T-helper 1 cell treated with Interleukin-12 subunit alpha and Interleukin-12 subunit beta and Interleukin-4 antibody, amounts not matched to agents 30 ng/mL and 1 ng/mL, for 36 hours (primary cell): ENCODE data around the gene RAD51B. TPM values are rescaled to one million over a fixed set of nuclear protein-coding genes. Genes with fewer than 3 reads are reported as not detected.

Experiments
- intact Hi-C: fragments of 100-400 bp; cut with micrococcal nuclease; formaldehyde crosslinking; loops from one replicate; pipeline ENCODE4 v1.15.1; 2024
- total RNA-seq: library from RNA; stranded (reverse); gene quantifications from 2 replicates; pipeline ENCODE4 v1.2.3, GENCODE V29; 2022

RAD51B gene
- total RNA-seq, 1 donor from 2014 or later = 24.4 TPM

DNA sequence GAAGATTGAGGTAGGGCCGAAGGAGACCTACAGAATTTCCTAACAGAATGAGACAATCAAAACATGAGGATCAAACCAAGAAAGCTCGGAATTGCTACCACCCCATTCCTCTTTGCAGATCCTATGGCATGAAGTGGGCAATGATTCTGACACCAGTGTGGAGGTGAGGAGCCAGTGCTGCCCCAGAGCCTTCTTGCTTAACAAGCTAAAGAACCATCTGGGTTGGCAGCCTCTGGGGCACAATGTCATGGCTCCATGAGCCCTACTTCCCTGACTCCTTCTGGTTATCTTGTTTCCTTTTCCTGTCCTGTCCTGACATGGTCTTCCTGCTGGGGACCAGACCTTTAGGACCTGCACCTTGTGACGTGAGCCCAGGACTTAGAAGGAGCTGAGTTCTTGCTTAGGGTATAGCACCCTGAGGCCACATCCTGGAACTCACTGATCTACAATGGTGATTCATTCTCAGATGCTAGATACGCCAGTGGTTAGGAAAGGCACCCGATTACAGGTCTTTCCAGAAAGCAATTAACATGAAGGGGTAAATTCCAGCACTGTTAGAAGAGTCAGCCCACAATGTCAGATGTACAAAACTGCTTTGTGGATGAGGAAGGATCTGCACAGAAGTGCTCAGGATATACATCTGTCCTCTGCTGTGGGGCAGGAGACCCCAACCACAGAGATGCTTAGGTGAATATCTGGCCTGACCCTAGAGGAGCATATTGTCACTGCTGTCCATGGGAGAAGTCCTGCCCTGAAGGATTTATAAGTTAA, 649.0 kb downstream of the RAD51B start:
- intact Hi-C loops = loop anchor here (1.0 kb wide), 1 partner anchor 16 kb away; no protein-coding TSS in a partner anchor

DNA sequence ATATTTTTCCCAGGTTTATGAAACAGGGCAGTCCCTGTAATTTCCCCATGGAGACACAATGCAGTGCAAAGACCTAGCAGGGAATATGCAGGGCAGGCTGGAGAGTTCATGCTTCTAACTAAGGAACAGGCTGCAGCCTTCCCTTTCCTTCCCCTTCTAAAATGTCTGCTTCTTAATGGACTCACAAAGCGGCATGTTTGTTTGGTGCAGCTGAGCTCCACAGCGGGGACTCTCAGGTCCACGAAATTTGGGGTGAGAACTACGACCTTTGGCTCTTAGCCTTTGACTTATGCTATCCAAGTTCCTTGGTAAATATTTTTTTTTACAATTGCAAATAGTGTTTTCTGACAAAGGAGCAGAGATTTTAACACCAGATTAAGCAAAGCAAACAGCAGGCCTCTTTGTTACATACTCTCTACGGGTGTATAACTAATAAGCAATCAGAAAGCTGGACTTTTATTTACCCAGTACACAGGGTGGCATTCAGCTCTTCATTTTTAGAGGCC, 649.7 kb downstream of the RAD51B start:
- intact Hi-C loops = no loop called here

DNA sequence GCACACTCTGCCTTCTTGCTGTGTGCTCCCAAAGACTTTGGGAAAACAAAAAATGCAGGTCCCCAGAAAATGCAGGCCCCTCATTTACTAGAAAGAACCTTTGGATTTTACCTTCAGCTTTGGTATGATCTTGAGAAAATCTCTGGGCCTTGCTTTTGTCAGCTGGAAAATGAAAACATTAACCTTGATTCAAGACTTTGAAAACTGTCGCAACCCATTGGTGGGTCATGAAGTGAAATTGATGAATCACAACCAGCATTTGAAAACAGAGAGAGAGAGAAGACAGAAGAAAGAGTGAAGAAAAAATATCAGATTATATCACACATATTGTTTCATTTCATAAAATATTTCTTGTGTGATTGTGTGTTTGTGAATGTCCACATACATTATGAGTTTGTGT, 650.8 kb downstream of the RAD51B start:
- intact Hi-C loops = no loop called here

DNA sequence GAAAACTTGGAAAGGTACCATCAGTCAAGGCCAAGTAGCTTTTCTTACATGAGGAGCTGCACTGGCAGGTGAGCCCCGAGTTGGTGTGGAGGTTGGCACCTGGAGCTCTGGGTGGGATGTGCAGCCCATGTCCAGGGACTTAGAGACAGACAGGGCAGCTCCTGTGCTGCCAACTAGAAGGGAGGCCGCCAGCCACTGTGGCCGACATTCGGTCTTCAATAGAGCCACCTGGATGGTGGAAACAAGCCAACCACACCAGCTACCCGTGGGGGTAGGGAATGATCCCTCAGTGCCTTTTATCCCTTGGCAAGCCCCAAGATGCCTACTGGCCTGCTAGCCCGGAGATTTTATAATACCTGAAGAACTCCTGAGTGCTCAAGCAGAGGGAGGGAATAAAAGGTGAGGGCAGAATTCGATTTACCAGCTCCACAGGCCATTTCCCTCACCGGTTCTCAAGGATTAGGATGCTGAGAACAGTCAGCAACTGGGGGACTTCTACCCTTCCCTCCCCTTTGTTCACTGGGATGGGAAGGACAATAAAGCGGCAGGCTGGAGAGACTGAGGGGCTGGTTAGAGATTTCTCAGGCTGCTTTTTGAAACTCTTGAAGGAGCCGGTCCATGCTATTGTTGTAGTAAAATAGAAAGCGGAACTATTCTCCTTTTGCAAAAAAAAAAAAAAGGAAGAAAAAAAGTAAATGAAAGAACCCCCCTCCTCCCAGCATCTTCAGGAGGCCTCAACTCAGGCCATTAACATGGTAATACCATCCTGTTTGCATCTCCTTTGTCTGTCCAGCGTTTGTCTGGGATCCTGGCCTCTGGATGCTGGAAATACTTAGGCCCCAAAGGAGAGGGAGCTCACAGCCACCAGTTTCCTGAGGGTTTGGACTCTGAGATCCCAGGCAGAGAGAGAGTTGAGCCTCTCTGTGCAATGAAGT, 651.7 kb downstream of the RAD51B start:
- intact Hi-C loops = no loop called here

DNA sequence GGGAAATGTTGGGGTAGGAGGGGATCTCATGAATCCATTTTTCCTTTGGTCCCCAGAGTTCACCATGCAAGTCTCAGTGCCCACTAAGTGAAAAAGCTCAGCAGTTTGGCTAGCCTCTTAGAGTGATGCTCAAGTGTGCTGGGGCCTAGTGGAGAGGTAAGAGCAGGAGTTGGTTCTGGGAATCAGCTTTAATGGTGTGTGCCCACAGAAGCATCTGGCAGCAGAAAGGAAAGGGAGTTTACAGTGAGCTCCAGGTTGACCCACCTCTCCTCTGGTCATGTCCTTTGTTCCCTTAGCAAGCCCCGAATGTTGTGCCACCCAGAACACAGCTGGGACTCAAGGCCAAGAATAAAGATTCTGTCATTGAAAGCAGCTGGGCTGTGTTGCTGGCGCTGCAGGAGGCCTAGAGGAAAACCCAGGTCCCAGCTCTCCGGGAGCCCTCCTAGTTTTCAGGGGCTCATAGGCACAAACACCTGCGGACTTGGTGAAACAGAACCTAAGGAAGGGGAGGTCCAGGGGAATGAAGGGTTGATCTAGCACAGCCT, 652.5 kb downstream of the RAD51B start:
- intact Hi-C loops = no loop called here

DNA sequence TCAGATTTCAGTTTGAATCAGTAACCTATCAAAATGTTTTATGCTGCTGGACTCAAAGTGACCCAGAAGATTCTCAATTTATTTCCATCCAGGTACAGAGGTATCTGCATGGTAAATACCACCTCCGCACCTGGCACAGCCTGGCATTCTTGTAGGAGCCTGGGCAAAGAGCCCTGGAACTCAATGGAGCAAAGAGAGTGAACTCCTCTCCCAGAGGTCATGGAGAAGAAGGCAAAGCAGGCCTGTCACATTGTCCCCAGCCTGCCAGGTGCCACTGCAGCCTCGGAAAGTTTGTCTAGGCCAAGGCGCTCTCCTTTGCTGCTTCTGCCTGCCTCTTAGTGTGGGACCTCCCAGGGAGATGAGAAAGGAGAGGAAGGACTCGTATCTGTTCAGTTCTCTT, 653.5 kb downstream of the RAD51B start:
- intact Hi-C loops = no loop called here

DNA sequence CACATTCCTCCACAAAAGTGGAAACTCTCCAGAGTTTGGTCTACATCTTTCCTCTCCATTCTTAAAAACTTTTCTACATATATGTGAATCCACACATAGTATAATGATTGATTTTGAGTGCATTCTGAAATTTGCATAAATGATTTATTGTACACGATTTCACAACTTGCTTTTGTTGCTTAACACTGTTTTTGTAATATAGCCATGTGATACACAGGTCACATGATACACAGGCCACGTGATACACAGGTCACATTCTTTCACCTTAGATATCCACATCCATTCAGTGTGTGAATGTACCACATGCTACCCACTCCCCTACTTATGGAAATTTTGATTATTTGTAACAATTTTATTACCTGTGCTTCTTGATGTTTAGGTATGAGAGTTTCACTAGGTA, 654.2 kb downstream of the RAD51B start:
- intact Hi-C loops = no loop called here

DNA sequence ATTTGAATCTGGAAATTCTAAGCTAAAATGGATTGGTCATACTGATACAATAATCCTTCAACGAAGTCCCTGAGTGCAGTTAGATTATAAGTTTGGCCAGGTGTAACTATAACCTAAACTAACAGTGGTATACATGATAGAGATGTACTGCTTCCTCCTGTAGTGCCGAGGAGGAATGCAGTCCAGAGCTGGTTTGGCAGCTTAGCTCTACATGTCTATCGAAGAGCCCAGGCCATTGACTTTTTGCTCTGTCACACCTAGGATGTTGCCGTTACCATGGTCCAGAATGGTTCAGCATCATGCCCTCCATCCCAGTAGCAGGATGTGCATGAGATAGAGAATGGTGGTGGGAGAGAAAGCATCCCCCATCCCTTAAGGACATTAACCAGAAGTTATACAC, 655.2 kb downstream of the RAD51B start:
- intact Hi-C loops = no loop called here

DNA sequence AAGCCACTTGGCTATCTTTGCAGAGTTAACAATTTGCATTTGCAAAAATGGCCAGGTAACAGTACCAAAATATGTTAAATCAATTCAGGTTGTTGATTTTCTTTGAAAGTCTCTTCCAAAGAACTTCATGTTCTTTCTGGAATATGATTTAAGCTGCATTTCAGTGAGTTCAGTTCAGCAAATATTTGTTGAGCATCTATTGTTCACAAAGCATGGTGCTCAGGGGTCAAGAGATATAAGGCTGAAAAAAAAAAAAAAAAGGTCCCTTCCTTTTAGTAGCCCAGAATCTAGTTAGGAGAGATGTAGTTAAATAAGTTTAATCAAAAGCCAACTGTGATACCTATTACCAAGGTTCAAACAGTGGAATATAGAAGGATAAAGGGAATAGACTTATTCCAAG, 656.2 kb downstream of the RAD51B start:
- intact Hi-C loops = no loop called here

DNA sequence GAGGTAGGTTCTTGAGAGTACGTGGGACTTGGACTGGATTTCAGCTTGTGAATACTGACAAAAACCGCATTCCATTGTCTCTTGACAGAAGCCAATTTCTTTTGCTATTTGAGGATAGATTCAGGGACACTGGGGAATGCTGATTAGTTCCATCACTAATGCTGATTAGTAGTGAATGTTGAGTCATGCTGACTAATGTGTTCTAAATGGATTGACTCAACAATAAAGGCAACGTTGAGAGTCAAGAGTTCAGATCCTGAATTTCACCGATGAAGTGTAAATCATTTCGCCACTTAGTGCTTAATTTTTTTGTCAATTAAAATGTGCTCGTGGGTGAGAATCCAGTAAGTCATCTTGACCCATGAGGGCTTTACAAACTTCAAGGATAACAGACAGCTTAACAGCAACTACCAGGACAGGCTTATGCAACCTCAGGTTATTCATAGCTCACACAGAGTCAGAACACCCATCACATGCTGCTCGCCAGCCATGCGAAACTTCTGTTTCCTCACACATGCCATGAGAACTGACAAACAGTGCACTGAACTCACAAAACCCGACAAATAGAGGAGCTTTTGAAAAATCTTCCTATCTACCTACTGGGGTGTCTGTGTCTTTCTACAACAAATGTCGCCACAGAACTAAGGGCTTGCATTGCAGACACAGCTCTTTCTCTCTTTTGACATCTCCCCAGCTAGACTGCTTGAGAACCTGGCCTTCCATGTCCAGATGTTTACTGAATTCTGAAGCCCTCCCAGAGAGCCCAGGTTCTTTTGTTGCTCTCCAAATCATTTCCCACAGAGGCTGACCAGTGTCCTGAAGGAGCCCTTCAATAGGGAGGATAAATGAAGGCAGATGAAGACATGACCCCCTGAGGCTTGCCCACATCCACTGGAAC, 656.9 kb downstream of the RAD51B start:
- intact Hi-C loops = no loop called here

DNA sequence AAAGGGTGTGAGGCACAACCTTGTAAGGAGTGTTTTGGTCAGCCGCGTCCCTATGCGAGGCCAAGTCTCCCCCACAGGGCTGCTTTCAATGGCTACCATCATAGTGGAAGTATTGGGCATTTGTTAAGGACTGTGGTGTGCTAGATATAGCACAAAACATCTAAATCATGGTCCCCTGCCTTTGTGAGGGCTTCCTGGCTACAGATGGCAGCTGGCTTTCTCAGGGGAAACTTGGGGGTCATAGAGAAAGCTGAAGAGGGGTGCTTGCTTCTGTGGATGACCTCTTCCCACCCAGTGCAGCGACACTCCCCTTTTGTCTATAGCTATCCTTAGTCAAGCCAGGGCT, 657.5 kb downstream of the RAD51B start:
- intact Hi-C loops = no loop called here

DNA sequence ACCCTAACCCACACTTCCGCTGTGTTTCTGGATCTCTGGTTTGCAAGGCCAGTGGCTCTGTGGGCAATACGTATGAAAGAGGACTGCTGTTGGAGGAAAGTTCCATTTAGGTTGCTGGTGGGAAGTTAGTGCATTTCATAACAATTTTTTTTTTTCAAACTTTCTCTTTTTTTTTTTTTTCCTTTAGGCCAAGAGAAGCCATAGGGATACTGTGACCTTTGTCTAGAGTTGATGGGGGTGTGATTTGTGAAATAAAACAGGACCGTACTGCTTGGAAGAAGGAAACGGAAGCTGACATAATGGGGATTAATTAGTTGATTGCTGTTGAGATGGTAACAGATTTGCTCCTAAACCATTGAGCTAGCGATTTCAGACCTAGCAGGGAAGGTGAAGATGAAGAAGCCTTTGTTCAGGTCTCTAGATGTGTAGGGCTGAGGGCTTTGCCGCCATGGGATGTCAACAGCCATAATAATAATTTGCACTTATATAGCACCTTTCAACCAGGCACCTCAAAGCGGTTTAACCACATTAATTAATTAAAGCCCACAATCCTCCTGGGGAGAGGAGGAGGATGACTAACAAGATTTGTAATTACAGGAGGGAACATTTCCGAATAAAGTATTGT, 658.0 kb downstream of the RAD51B start:
- intact Hi-C loops = no loop called here

DNA sequence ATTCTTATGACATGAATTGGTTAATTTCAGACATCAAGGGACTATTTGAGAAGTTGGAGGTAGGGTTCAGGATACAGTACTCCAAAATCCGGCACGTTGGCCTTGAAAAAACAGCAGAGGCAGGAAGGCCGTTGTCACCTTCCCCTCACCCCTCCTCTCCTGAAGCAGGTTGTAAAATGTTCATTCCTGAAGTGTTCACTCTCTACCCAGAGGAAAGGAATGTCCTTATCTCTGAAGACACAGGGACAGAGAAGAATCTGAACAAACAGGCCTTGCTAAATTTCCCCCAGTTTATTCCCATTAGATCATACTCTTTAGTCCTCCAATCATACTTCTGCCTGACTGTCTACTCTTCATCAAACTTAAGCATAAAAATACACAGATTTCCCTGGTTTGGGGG, 659.7 kb downstream of the RAD51B start:
- intact Hi-C loops = no loop called here

DNA sequence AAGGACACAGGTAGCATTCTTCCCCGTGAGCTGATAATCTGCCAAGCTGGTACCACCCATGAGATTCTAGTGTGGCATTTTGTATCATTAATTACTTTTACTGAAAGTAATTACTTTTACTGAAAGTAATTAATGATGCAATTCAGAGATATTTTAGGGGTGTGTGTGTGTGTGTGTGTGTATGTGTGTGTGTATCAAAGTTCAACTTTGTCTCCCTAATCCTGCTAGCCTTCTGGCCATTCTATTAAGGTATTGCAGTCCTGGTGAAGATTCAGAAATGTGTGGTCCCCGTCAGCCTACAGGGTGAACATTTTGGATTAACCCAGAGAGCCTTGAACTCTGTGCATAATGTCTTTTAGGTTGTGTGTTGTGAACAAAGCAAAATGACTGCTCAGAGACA, 662.4 kb downstream of the RAD51B start:
- intact Hi-C loops = loop anchor here (5.0 kb wide), 1 partner anchor 200 kb away; no protein-coding TSS in a partner anchor

DNA sequence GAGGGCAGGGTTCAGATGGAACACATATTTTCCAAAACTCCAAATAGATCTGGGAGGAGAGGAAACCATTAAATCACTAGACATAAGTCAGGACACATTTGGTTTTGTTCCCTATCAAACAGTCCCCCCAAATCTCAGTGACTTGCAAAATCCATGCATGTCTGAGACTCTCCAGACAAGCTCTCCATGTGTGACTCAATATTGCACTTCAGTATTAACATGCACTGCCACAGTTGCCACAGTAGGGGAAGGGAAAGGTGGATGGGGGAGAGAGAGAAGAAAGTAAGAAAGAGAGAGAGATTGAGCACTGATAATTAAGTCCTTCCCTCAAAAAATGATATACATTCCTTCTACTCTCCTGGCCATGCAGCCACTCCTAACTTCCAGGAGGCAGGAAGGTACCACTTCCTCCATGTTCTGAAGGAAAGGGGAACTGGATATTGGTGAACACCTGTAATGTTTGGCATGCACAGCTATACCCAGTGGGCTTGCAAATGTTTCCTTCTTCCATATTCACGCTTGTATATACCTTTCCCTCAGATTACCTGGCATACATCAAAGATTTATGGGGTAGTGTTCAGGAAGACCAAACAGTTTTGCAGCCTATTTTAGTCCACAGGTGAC, 663.3 kb downstream of the RAD51B start:
- intact Hi-C loops = loop anchor here (5.0 kb wide), 1 partner anchor 201 kb away; no protein-coding TSS in a partner anchor

DNA sequence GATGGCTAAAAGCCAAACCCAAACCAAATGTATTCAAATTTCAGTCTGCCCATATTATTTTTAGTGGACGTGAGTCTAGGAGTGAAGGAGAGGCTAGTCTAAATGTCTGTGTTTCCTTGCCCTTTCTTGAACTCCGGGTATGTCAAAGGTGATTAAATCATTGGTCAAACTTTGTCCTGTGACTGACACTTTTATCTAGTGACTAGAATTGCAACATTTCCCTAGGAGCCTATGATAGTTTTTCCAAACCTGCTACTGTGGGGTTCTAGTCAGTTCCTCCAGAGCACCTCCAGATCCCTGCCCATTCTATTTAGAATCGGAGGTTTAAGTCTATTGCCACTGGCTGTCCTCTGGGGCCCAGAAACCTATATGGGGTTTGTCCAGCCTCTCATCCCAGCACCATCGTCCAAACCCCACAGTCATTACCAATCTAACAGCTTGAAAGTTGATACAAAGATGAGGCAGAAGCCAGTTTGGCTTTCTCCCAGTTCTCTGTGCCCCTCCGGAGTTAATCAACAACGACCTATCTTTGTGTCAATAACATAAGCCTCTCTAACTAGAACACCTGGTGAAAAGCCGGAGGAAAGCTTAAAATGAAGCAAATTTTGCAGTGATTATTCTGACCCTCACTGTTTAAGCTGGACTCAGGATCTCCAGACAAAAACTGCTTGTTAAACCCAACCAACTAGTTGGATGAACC, 666.6 kb downstream of the RAD51B start:
- intact Hi-C loops = no loop called here

DNA sequence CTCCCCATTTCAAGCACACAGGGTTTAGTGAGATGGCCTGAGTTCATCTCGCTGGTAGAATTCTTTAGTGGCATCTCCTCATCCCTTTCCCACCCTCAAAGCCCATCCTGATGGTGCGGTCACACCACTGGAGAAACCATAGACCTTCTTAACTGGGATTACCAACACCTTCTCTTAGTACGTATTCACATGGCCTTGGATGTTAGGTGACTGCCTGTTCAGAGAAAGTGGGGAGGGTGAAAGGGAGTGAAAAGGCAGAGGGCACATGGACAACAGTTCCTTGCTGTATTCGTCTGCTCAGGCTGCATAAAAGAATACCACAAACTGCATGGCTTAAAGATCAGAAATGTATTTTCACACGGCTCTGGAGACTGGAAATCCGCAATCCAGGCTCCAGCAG, 667.2 kb downstream of the RAD51B start:
- intact Hi-C loops = no loop called here

DNA sequence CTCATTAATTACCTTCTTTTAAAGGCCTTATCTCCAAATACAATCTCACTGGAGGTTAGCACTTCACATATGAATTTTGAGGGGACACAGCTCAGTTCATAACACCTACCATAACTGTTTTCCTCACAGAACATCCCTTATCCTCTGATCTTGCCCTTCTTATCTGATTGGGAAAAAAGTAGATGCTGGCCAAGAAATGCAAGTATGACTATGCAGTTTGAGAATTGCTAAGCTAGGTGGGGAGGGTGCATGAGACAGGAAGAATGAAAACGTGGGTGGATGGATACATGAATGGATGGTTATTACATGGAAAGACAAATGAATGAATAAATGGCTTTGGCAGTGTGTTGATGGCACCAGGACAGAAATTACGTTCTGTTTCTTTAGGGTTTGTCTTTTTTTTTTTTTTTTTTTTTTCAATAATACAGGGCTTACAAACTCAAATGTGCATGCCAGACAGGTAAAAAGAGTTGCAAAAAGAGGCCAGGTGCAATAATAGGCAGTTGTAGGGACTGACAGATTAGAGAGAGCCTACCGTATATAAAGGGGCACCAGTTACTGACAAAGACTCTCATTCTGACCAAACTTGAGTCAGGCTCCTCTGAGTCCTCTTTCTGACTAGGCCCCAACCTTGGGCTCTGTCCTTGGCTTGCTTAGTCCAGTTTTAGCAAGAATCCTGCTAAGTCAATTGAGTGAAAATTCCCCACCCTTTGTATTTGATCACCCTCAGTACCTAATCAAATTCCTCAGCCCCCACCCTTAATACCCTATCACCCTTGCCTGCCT, 668.4 kb downstream of the RAD51B start:
- intact Hi-C loops = no loop called here

DNA sequence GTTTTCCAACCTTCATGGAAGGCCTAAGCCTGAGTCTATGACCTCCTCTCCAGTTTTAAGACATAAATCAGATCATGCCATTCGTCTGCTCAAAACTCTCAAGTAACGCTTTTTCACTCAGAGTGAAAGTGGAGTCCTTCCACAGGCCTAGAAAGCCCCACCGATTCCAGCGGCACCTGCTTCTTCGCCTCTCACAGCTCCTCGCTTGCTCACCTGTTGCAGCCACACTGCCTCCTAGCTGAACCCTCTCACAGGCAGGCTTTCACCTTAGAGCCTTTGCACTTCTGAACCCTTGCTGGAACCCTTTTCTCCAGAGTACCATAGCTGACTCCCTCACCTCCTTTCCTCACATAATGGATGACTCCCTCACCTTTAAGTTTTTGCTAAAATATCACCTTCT, 672.2 kb downstream of the RAD51B start:
- intact Hi-C loops = no loop called here
